GM12864 (cell line): ENCODE results near the gene PACRG.

Experiments
- DNase-seq: peaks from one replicate; pipeline ENCODE4 v3.0.0-alpha.2; 2011; ENCODE audit warnings: low read depth
- H3K4me3 ChIP-seq: 2 replicates; pipeline ENCODE4 v1.5.1; 2011; ENCODE audit warnings: mild to moderate bottlenecking, low read depth, low read length, control low read depth
- CTCF ChIP-seq: IDR thresholded peaks from 2 replicates; pipeline ENCODE4 v1.5.1; 2011; ENCODE audit warnings: low read depth, mild to moderate bottlenecking, moderate library complexity, low read length, control low read depth, inconsistent platforms; ENCODE audit errors: missing control alignments

PACRG gene

GRCh38 chr6:163232015-163232523 is 504.3 kb downstream of the PACRG start:
- no peak for DNase-seq
- TF ChIP-seq CTCF, result no peak
- no peak overlapping the region for H3K4me3 ChIP-seq

- H3K4me3 ChIP-seq, result no peak overlapping the region
- no peak for DNase-seq
- no peak for TF ChIP-seq CTCF
Observed at GRCh38 chr6:163232649-163233048, 504.9 kb downstream of the PACRG start.

GRCh38 chr6:163237110-163237509 is 509.3 kb downstream of the PACRG start:
- TF ChIP-seq CTCF, result no peak
- no peak overlapping the region for H3K4me3 ChIP-seq
- DNase-seq, result no peak

- no peak for DNase-seq
- TF ChIP-seq CTCF, result no peak
- no peak overlapping the region for H3K4me3 ChIP-seq
Observed at GRCh38 chr6:163239572-163240340, 512.0 kb downstream of the PACRG start.

GRCh38 chr6:163240556-163240955 is 512.8 kb downstream of the PACRG start:
- H3K4me3 ChIP-seq, result no peak overlapping the region
- DNase-seq, result no peak
- TF ChIP-seq CTCF, result no peak

GRCh38 chr6:163241683-163242082 is 513.9 kb downstream of the PACRG start:
- no peak for TF ChIP-seq CTCF
- no peak overlapping the region for H3K4me3 ChIP-seq
- DNase-seq, result no peak

- no peak for DNase-seq
- TF ChIP-seq CTCF, result no peak
- no peak overlapping the region for H3K4me3 ChIP-seq
Observed at GRCh38 chr6:163243083-163243482, 515.3 kb downstream of the PACRG start.
